H1 (cell line): Measurements from ENCODE around the gene PHLDB3. TPM values are rescaled to one million over a fixed set of nuclear protein-coding genes. Genes with fewer than 3 reads are reported as not detected.

ENCODE experiments used
- CTCF ChIA-PET: fragments of 300-600 bp; sonication (Branson Sonifier 250); formaldehyde crosslinking; loops from one replicate; lab custom pipeline; 2021; ENCODE audit not compliant: partially characterized antibody; lab: Charles Lee
- POLR2A ChIA-PET: fragments of 300-600 bp; sonication (Branson Sonifier 250); formaldehyde crosslinking; loops from one replicate; lab custom pipeline; 2021; ENCODE audit warnings: inconsistent platforms; ENCODE audit not compliant: partially characterized antibody; lab: Charles Lee
- DNase-seq, 2 experiments: peaks; one replicate each; pipeline versions ENCODE4 v3.0.0 to v3.0.0-alpha.2; 2010 to 2022; ENCODE audit warnings: low spot score in 2 of 2, low read depth in 1 of 2, mixed read lengths in 1 of 2
- FAIRE-seq: peaks from 2 replicates; lab custom pipeline; 2011; peaks lifted over from hg19 to GRCh38; lab: Jason Lieb, UNC
- H2AFZ ChIP-seq: 2 replicates; pipeline ENCODE4 v1.8.1; 2012; ENCODE audit warnings: low read length, inconsistent platforms
- H2AK5ac ChIP-seq: 2 replicates; pipeline ENCODE4 v1.6.1; 2013; ENCODE audit warnings: low read depth, low read length
- H2BK120ac ChIP-seq: replicated peaks from 2 replicates; pipeline ENCODE3; 2013; ENCODE audit warnings: low read depth, low read length, inconsistent platforms
- H2BK12ac ChIP-seq: 2 replicates; pipeline ENCODE4 v1.6.1; 2013; ENCODE audit warnings: low read depth, low read length
- H2BK15ac ChIP-seq: 2 replicates; pipeline ENCODE4 v1.6.1; 2013; ENCODE audit warnings: low read length
- H2BK20ac ChIP-seq: 2 replicates; pipeline ENCODE4 v1.6.1; 2013; ENCODE audit warnings: low read length
- H2BK5ac ChIP-seq: 2 replicates; pipeline ENCODE4 v1.6.1; 2013; ENCODE audit warnings: low read depth, low read length
- H3K14ac ChIP-seq: 2 replicates; pipeline ENCODE4 v1.6.1; 2013; ENCODE audit warnings: inconsistent platforms; ENCODE audit not compliant: insufficient read length
- H3K18ac ChIP-seq: 2 replicates; pipeline ENCODE4 v1.6.1; 2013; ENCODE audit warnings: low read length; ENCODE audit errors: extremely low read depth
- H3K23ac ChIP-seq: 2 replicates; pipeline ENCODE4 v1.6.1; 2013; ENCODE audit warnings: inconsistent platforms; ENCODE audit not compliant: insufficient read length
- H3K23me2 ChIP-seq: 2 replicates; pipeline ENCODE4 v1.6.1; 2013; ENCODE audit warnings: low read depth, low read length
- H3K27ac ChIP-seq: 2 replicates; pipeline ENCODE4 v1.6.1; 2011; ENCODE audit warnings: low read depth, low read length, inconsistent platforms
- H3K27me3 ChIP-seq, 4 experiments: replicated peaks in 1 of 4; 1 replicate in 1 of 4; 2 replicates in 3 of 4; pipeline versions ENCODE4 v1.6.1 to v1.8.1; 2011 to 2013; ENCODE audit warnings: low read length in 3 of 4, mild to moderate bottlenecking in 3 of 4, inconsistent platforms in 2 of 4, mixed read lengths in 2 of 4, moderate library complexity in 1 of 4; ENCODE audit not compliant: control insufficient read depth in 3 of 4, insufficient read depth in 3 of 4; ENCODE audit errors: extremely low read depth in 1 of 4
- H3K36me3 ChIP-seq, 4 experiments: 2 replicates each; pipeline versions ENCODE4 v1.6.1 to v1.8.1; 2011 to 2013; ENCODE audit warnings: mild to moderate bottlenecking in 4 of 4, low read length in 3 of 4, moderate library complexity in 2 of 4, control low read depth in 1 of 4, inconsistent platforms in 1 of 4; ENCODE audit not compliant: insufficient read depth in 4 of 4, control insufficient read depth in 2 of 4
- H3K4ac ChIP-seq: replicated peaks from 2 replicates; pipeline ENCODE3; 2013; ENCODE audit warnings: low read length, low read depth, mixed read lengths, inconsistent platforms; ENCODE audit not compliant: insufficient read length
- H3K4me1 ChIP-seq, 4 experiments: replicated peaks in 1 of 4; 1 replicate in 1 of 4; 2 replicates in 3 of 4; pipeline versions ENCODE4 v1.6.1 to v1.8.1; 2011 to 2013; ENCODE audit warnings: low read length in 3 of 4, inconsistent platforms in 2 of 4, mixed read lengths in 1 of 4; ENCODE audit not compliant: insufficient read depth in 4 of 4, control insufficient read depth in 3 of 4
- H3K4me2 ChIP-seq, 2 experiments: 2 replicates each; pipeline versions ENCODE4 v1.6.1 to v1.8.1; 2011 to 2013; ENCODE audit warnings: low read depth in 2 of 2, low read length in 2 of 2, control low read depth in 1 of 2, inconsistent platforms in 1 of 2, mild to moderate bottlenecking in 1 of 2; ENCODE audit not compliant: insufficient read depth in 1 of 2
- H3K4me3 ChIP-seq, 4 experiments: fragments of 200-600, 300-600 bp in 1 of 4; sonication (generic), shearing (Covaris generic), sonication (Bioruptor Twin) in 1 of 4; 2 replicates each; pipeline versions ENCODE4 v1.5.1 to v1.8.1; 2011 to 2016; ENCODE audit warnings: low read length in 4 of 4, low read depth in 3 of 4, control low read depth in 2 of 4, inconsistent platforms in 2 of 4, mild to moderate bottlenecking in 2 of 4, mixed read lengths in 1 of 4, moderate library complexity in 1 of 4; ENCODE audit not compliant: insufficient read depth in 2 of 4; ENCODE audit errors: extremely low read depth in 1 of 4
- H3K56ac ChIP-seq: replicated peaks from 2 replicates; pipeline ENCODE3; 2013; ENCODE audit warnings: low read depth, mild to moderate bottlenecking, mixed read lengths, low read length, inconsistent platforms; ENCODE audit not compliant: insufficient read length
- H3K79me1 ChIP-seq: 2 replicates; pipeline ENCODE4 v1.6.1; 2013; ENCODE audit warnings: low read depth, low read length, control low read depth
- H3K79me2 ChIP-seq, 2 experiments: 2 replicates each; pipeline versions ENCODE4 v1.6.1 to v1.8.1; 2012 to 2013; ENCODE audit warnings: low read length in 2 of 2, mild to moderate bottlenecking in 2 of 2, inconsistent platforms in 1 of 2; ENCODE audit not compliant: insufficient read depth in 2 of 2, control insufficient read depth in 1 of 2
- H3K9ac ChIP-seq, 4 experiments: replicated peaks in 1 of 4; 1 replicate in 1 of 4; 2 replicates in 3 of 4; pipeline versions ENCODE4 v1.6.1 to v1.8.1; 2011 to 2013; ENCODE audit warnings: low read depth in 3 of 4, low read length in 3 of 4, control low read depth in 2 of 4, mild to moderate bottlenecking in 2 of 4, moderate library complexity in 2 of 4, inconsistent platforms in 1 of 4; ENCODE audit errors: extremely low read depth in 1 of 4
- H3K9me3 ChIP-seq, 2 experiments: 2 replicates each; pipeline versions ENCODE4 v1.6.1 to v1.8.1; 2012 to 2013; ENCODE audit warnings: mild to moderate bottlenecking in 2 of 2, moderate library complexity in 2 of 2, control low read depth in 1 of 2, inconsistent platforms in 1 of 2, low read depth in 1 of 2, low read length in 1 of 2, mixed read lengths in 1 of 2; ENCODE audit not compliant: insufficient read depth in 2 of 2
- H4K20me1 ChIP-seq, 2 experiments: replicated peaks in 1 of 2; 2 replicates each; pipeline versions ENCODE3 to v1.8.1; 2011 to 2013; ENCODE audit warnings: inconsistent platforms in 2 of 2, low read length in 2 of 2, mild to moderate bottlenecking in 1 of 2; ENCODE audit not compliant: insufficient read depth in 2 of 2, control insufficient read depth in 1 of 2
- H4K5ac ChIP-seq: 2 replicates; pipeline ENCODE4 v1.6.1; 2013; ENCODE audit warnings: low read length, low read depth, mixed read lengths, inconsistent platforms; ENCODE audit not compliant: insufficient read length
- H4K8ac ChIP-seq: 2 replicates; pipeline ENCODE4 v1.8.0; 2013; ENCODE audit warnings: mild to moderate bottlenecking, moderate library complexity, low read length, inconsistent platforms; ENCODE audit not compliant: insufficient read depth; ENCODE audit errors: extremely low read depth
- H4K91ac ChIP-seq: replicated peaks from 2 replicates; pipeline ENCODE3; 2013; ENCODE audit warnings: low read length, mixed read lengths, inconsistent platforms; ENCODE audit not compliant: insufficient read length
- CBX5 ChIP-seq: fragments of 300-800, 300-1000 bp; sonication (generic); IDR thresholded peaks from 2 replicates; pipeline ENCODE4 v1.7.1; 2016; ENCODE audit warnings: antibody characterized with exemption, low read length, low read depth
- CEBPB ChIP-seq: IDR thresholded peaks from 2 replicates; pipeline ENCODE4 v1.6.1; 2012; ENCODE audit warnings: low read depth, low read length
- E2F6 ChIP-seq: IDR thresholded peaks from 2 replicates; pipeline ENCODE4 v1.6.1; 2012; ENCODE audit warnings: inconsistent platforms
- EZH2 ChIP-seq: fragments of 200-600 bp; sonication (generic); IDR thresholded peaks from 2 replicates; pipeline ENCODE4 v1.7.1; 2012; ENCODE audit warnings: low read depth, mild to moderate bottlenecking, moderate library complexity, low read length, inconsistent platforms; ENCODE audit not compliant: severe bottlenecking
- GABPA ChIP-seq: IDR thresholded peaks from 2 replicates; pipeline ENCODE4 v1.6.1; 2011; ENCODE audit warnings: mild to moderate bottlenecking, low read length, moderate library complexity, borderline replicate concordance; ENCODE audit not compliant: insufficient read depth
- JUN ChIP-seq: IDR thresholded peaks from 2 replicates; pipeline ENCODE4 v1.6.1; 2011; ENCODE audit warnings: low read depth, mild to moderate bottlenecking, improper control_type of control experiment, low read length
- RNF2 ChIP-seq: fragments of 200-900, 300-1000 bp; sonication (generic); IDR thresholded peaks from 2 replicates; pipeline ENCODE4 v1.7.1; 2016; ENCODE audit warnings: borderline replicate concordance, low read depth, mild to moderate bottlenecking, antibody characterized with exemption, low read length; ENCODE audit not compliant: poor library complexity, severe bottlenecking; ENCODE audit errors: missing control alignments
- SIRT6 ChIP-seq: IDR thresholded peaks from one replicate; pipeline ENCODE4 v1.7.1; 2012; ENCODE audit warnings: low read length, inconsistent platforms
- SP1 ChIP-seq: IDR thresholded peaks from 2 replicates; pipeline ENCODE4 v1.6.1; 2011; ENCODE audit warnings: low read depth, low read length
- SP2 ChIP-seq: IDR thresholded peaks from 2 replicates; pipeline ENCODE4 v1.6.1; 2012; ENCODE audit warnings: mild to moderate bottlenecking, low read length, inconsistent platforms
- ZNF274 ChIP-seq: IDR thresholded peaks from 2 replicates; pipeline ENCODE4 v1.7.0; 2012; ENCODE audit warnings: low read length, borderline replicate concordance; ENCODE audit errors: extremely low read depth
- WGBS, 2 experiments: shearing (Covaris generic) in 1 of 2; methylation state at CpG; one replicate each; pipeline versions ENCODE4 v1.1.6 to v1.1.7; 2013 to 2015; ENCODE audit warnings: low lambda C conversion rate in 2 of 2, mixed read lengths in 2 of 2, inconsistent platforms in 1 of 2, low coverage in 1 of 2, missing lambda C conversion rate in 1 of 2; ENCODE audit not compliant: insufficient replicate concordance in 2 of 2, insufficient coverage in 1 of 2, insufficient read length in 1 of 2; ENCODE audit errors: extremely low coverage in 1 of 2, missing lambda C conversion rate in 1 of 2; 5-methylcytosine and 5-hydroxymethylcytosine counted together
- polyA plus RNA-seq, 7 experiments: library from polyadenylated mRNA; depleted of rRNA in 3 of 7; stranded (reverse) in 5 of 7; unstranded in 2 of 7; fragments of >200 nt in 5 of 7; fragments of 200-250 nt in 2 of 7; gene quantifications; 1 replicate in 5 of 7; 2 replicates in 1 of 7; 4 replicates in 1 of 7; pipeline versions ENCODE4 v1.2.1 to v1.2.3, GENCODE V29; 2011 to 2013; ENCODE audit warnings: missing spikeins in 2 of 7, mixed read lengths in 2 of 7
- total RNA-seq: library from RNA; stranded (reverse); fragmentation: NEBNext Ultra II Directional; extraction: Animal tissue kit (Norgen Biotek cat#: 25700); gene quantifications from 2 replicates; pipeline ENCODE4 v1.2.1, GENCODE V29; 2021

The PHLDB3 gene
- total and polyA plus RNA-seq, 2 of the 8 experiments (the other 6 are each of a cell fraction or from before 2014, with no cell fraction given), result 4.0 to 8.5 TPM

- Histone ChIP-seq H3K23me2 (no peaks in the 10 kb centered on the region; the same call in 1 of the 2 replicates), H3K4me3 (no peak overlapping the region), H3K4me2 (no peak overlapping the region), H2BK12ac (no peak overlapping the region), H3K36me3 (no peaks in the 10 kb centered on the region), H4K8ac (no peak overlapping the region), H2BK5ac (no peak overlapping the region), H4K20me1 (no peaks in the 10 kb centered on the region), H3K27me3 (no peaks in the 10 kb centered on the region), H4K5ac (no peak overlapping the region), H3K14ac (no peak overlapping the region), H3K18ac (no peak overlapping the region), H2AK5ac (no peak overlapping the region), H2BK20ac (no peak overlapping the region), H3K9me3 (no peaks in the 10 kb centered on the region), H3K79me2 (no peaks in the 10 kb centered on the region), H4K91ac (no peak overlapping the region), H3K56ac (no peak overlapping the region), H3K9ac (no peak overlapping the region), H3K79me1 (no peaks in the 10 kb centered on the region), H3K23ac (no peak overlapping the region), H2BK15ac (no peak overlapping the region), H2BK120ac (no peak overlapping the region), H3K4me1 (no peaks in the 10 kb centered on the region), H3K4ac (no peak overlapping the region), H3K27ac (no peak overlapping the region), H2AFZ (no peak overlapping the region)
- no peak for TF ChIP-seq RNF2
- TF ChIP-seq EZH2, result no peak
- no peak for TF ChIP-seq ZNF274
- TF ChIP-seq JUN, result no peak
- no peak for TF ChIP-seq CBX5
- TF ChIP-seq CEBPB, result no peak
- TF ChIP-seq SIRT6, result no peak
- no peak for TF ChIP-seq E2F6
- no peak for TF ChIP-seq GABPA
- no peak for TF ChIP-seq SP2
- no peak for TF ChIP-seq SP1
- CTCF ChIA-PET, result interaction anchor here (0.8 kb wide), 1 partner anchor 16 kb away, joined by 3 read pairs; no protein-coding TSS in a partner anchor
- POLR2A ChIA-PET, result interaction anchor here (0.8 to 1.3 kb wide), 4 partner anchors 10 to 28 kb away, joined by 3 to 7 read pairs (median 4); partner anchors contain the start of gene PHLDB3
- FAIRE-seq (no peak), DNase-seq (no peak)
- WGBS, 2 experiments, result 93% methylated on average over 8 of the region's 8 CpGs; no CpG with 5 or more reads in 1 of the 2 experiments
Observed at GRCh38 chr19:43488179-43488578, 16.4 kb downstream of the PHLDB3 start.
